Stimulated activated naive CD8-positive, alpha-beta T cell treated with anti-CD3 and anti-CD28 coated beads, Interleukin-15, Interleukin-2, amounts not matched to agents 100 ng/mL and 50 ng/mL, for 24 hours (primary cell): ENCODE results near the gene C11orf87.

Experiments
- H3K27ac Mint-ChIP-seq: one replicate; pipeline ENCODE4 v1.8.0; 2021; ENCODE audit warnings: mild to moderate bottlenecking, mixed read lengths
- H3K27me3 Mint-ChIP-seq: one replicate; pipeline ENCODE4 v1.8.0; 2021; ENCODE audit warnings: mixed read lengths
- H3K36me3 Mint-ChIP-seq: one replicate; pipeline ENCODE4 v1.8.0; 2021; ENCODE audit warnings: low read depth, mixed read lengths
- H3K4me1 Mint-ChIP-seq: one replicate; pipeline ENCODE4 v1.8.0; 2021; ENCODE audit warnings: low read depth, mixed read lengths
- H3K4me3 Mint-ChIP-seq: one replicate; pipeline ENCODE4 v1.8.0; 2021; ENCODE audit warnings: mild to moderate bottlenecking, mixed read lengths
- H3K9me3 Mint-ChIP-seq: one replicate; pipeline ENCODE4 v1.8.0; 2021; ENCODE audit warnings: mixed read lengths

C11orf87 gene

DNA sequence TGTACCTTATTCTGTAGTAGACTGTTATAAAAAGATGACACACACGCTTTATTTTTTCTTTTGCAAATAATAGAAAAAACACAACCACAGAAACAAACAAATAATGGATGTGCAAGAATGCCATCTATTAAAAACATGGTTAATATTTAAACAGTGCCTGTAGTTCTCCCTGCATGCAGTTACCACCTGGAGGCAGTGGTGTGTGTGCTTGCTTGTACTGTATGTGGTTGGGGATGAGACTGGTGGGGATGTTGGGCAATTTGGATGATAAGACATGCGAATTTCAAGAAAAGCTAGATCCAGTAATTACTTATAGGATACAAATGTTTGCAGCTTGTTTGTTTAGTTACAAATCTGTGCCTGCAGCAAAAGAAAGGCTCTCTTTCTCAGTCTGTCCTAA is 3.6 kb downstream of the C11orf87 start:
- no peaks in the 10 kb centered on the region for H3K9me3 Mint-ChIP-seq
- no peak overlapping the region for H3K27ac Mint-ChIP-seq
- no peaks in the 10 kb centered on the region for H3K36me3 Mint-ChIP-seq
- H3K4me1 Mint-ChIP-seq, result no peaks in the 10 kb centered on the region
- H3K27me3 Mint-ChIP-seq, result peaks cover 37% of the 10 kb centered on the region
- H3K4me3 Mint-ChIP-seq, result no peak overlapping the region

DNA sequence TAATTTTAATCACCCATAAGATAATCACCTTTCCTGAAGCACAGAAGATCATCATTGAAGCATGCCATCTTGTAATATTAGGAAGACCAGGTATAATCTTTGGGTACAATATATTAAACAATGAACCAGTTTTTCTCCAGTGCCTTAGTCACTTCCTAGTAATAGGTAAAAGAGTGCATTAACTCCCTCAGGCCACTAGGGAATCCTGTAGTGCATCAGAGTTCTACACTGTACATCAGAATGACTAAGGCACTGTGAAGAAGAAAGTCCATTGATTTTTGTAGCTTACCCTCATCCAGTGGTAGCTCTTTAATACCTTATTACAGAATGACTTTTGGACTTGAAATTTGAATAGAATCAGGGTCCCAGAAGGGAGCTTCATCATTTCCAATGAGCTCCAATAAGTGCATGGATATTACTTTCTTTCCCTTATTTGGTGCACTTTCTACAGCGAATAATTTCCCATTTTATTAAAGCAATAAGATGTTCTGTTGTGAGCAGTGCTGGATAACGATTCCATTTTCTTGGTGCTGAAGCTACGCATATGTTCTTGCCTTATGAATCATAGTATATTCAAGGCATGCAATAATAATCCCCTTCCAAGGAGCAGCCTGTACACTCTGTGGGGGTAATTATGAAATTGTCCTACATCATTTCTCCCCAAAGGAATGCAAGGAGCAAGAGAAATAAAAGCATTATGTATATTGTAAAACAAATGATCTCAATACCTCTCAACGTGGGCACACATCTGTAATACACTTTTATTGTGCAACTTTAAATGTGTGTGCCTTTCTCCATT is 4.7 kb downstream of the C11orf87 start:
- Mint-ChIP-seq H3K27ac (no peak overlapping the region), H3K4me3 (no peak overlapping the region), H3K27me3 (peaks cover 28% of the 10 kb centered on the region), H3K4me1 (no peaks in the 10 kb centered on the region), H3K9me3 (no peaks in the 10 kb centered on the region), H3K36me3 (no peaks in the 10 kb centered on the region)

DNA sequence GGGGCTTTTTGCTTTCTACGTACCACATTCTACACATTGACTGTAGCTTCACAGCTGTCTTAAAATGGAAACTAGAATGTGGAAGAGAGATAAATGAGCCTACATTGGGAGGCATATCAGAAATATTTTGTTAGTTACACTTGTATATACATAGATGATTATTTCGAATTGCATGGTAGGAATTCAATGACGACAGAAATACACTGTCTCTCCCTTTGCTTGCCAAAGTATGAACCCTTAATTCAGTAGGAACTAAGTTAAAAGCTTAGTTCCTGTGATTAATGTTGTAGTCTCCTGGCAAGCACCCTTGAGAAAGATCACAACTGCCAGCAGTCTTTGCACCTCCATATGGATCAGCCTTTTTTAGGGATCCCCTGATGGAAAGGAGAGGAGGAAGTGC is 10.1 kb downstream of the C11orf87 start:
- no peaks in the 10 kb centered on the region for H3K36me3 Mint-ChIP-seq
- no peaks in the 10 kb centered on the region for H3K9me3 Mint-ChIP-seq
- H3K4me3 Mint-ChIP-seq, result no peak overlapping the region
- H3K27me3 Mint-ChIP-seq, result no peaks in the 10 kb centered on the region
- no peaks in the 10 kb centered on the region for H3K4me1 Mint-ChIP-seq
- H3K27ac Mint-ChIP-seq, result no peak overlapping the region

DNA sequence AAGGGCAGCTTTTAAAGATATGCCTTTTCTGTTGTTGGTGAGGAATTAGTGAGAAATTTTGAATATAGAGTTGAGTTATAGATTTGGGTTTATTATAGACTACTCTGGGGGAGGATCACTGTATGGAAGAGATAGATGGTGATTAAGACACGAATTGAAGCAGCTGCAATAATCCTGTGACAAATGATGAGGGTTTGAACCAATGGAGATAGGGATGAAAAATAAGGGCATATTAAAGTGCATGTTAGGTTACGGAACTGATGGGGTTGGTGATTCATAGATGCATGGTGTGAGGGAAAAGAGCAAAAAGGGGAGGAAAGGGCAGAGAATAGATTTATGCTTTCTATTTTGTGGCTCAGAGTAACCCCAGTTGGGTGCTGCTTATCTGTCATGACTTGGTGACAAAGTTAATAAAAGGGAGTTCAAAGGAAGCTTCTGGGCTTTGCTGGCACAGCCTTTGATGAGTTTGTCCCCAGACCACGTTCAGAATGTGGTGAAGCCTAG is 11.8 kb downstream of the C11orf87 start:
- H3K27me3 Mint-ChIP-seq, result no peaks in the 10 kb centered on the region
- H3K4me3 Mint-ChIP-seq, result no peak overlapping the region
- H3K4me1 Mint-ChIP-seq, result no peaks in the 10 kb centered on the region
- no peaks in the 10 kb centered on the region for H3K9me3 Mint-ChIP-seq
- H3K36me3 Mint-ChIP-seq, result no peaks in the 10 kb centered on the region
- no peak overlapping the region for H3K27ac Mint-ChIP-seq

DNA sequence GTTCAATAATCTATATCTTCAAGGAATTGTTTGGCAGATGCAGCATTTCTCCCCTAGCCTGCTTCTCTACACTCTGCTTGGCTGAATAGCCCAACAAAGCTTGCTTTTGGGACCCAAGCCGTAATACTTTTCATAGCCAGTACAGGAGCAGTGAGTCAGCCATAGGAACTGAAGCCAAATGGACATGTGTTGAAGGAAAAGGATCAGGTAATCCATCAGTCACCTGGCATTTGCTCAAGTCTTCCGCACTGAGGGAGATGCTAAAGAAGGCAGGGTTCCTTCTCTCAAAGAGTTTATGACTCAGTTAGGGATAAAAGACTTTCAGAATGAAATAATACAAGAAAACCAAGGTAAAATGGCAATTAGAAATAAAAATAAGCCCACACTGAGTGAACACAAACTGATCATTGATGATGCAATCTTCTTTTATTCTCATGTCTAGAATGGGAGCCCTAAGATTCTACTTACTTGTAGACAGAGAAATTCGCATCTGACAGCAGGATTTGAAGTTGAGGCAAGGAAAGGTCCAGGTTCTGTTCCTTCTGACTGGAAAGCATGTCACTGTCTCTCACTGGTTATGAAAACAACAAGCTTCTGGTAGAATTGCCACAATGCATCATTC is 13.2 kb downstream of the C11orf87 start:
- no peak overlapping the region for H3K27ac Mint-ChIP-seq
- H3K4me1 Mint-ChIP-seq, result no peaks in the 10 kb centered on the region
- no peaks in the 10 kb centered on the region for H3K27me3 Mint-ChIP-seq
- H3K9me3 Mint-ChIP-seq, result no peaks in the 10 kb centered on the region
- H3K36me3 Mint-ChIP-seq, result no peaks in the 10 kb centered on the region
- no peak overlapping the region for H3K4me3 Mint-ChIP-seq

DNA sequence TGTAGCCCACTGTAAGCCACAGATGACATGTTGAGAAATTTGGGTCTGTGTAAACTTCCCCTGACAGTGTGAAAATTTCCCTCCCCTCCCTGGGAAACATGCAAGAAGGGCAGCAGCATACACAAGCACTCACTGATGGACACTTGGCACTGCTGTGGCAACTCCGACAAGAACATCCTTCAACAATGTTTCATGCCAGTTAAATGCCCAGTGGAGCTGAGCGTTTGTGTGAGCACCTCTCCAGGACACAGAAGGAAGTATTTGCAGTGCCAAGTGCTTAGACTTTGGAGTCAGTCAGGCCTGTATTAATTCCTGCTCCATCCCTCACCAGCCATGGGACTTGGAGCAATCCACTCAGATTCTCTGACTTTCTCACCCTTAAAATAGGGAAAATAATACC is 17.7 kb downstream of the C11orf87 start:
- peaks cover 1% of the 10 kb centered on the region for H3K9me3 Mint-ChIP-seq
- H3K36me3 Mint-ChIP-seq, result no peaks in the 10 kb centered on the region
- no peak overlapping the region for H3K4me3 Mint-ChIP-seq
- H3K27ac Mint-ChIP-seq, result no peak overlapping the region
- H3K4me1 Mint-ChIP-seq, result no peaks in the 10 kb centered on the region
- H3K27me3 Mint-ChIP-seq, result no peaks in the 10 kb centered on the region

DNA sequence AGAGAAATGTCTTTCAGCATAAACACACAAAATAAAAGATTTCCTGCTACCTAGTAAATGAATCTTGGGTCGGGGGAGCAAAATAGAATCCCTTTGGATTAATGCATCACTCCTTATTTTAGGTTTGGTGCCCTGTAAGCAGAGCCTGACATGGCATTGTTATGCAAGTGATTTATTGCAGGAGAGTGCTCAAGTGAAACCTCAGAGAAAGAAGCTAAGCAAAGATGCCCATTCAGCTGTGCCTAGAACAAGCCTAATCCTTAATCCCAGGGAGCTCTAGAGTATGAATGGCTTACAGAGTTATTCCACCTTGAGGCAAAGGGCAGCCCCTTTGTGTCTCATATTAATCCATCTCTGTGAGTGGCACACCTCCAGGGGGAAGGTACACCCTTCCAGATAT is 21.1 kb downstream of the C11orf87 start:
- no peak overlapping the region for H3K4me3 Mint-ChIP-seq
- peaks cover 4% of the 10 kb centered on the region for H3K9me3 Mint-ChIP-seq
- H3K4me1 Mint-ChIP-seq, result no peaks in the 10 kb centered on the region
- H3K36me3 Mint-ChIP-seq, result no peaks in the 10 kb centered on the region
- H3K27ac Mint-ChIP-seq, result no peak overlapping the region
- no peaks in the 10 kb centered on the region for H3K27me3 Mint-ChIP-seq

DNA sequence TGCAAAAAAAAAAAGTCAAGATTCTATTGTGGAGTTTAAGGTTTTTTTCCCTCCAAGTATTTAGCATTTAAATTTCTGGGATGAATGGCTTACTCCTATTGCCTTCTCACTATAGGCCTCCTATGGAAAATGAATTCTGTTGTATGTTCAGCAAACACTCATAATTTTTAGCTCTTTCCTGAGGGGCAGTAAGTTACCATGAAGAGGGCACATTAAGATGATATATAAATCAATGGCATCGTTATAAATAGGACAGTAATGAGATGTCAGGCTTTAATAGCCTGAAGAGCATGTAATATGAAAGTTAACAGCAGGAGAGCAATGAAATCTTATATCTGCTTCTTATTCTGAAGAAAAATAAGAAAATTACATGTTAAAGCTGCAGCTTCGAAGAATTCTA is 32.9 kb downstream of the C11orf87 start:
- no peak overlapping the region for H3K27ac Mint-ChIP-seq

More for the DNA sequence above, 32.9 kb downstream of the C11orf87 start:
- Mint-ChIP-seq H3K27me3 (peaks cover 2% of the 10 kb centered on the region), H3K4me1 (no peaks in the 10 kb centered on the region), H3K36me3 (no peaks in the 10 kb centered on the region), H3K9me3 (peaks cover 3% of the 10 kb centered on the region), H3K4me3 (no peak overlapping the region)
